Caco-2 (cell line): Measurements from ENCODE around the gene CACNA1B. TPM values are rescaled to one million over a fixed set of nuclear protein-coding genes. Genes with fewer than 3 reads are reported as not detected.

Experiments used
- BruUV-seq: library from RNA; stranded (reverse); fragments of 400-500 nt; replicated peaks from 2 replicates; lab custom pipeline; 2021; lab: Mats Ljungman, UMichigan
- CTCF ChIA-PET: fragments of 300-600 bp; sonication (Branson Sonifier 250); formaldehyde crosslinking; loops from one replicate; lab custom pipeline; 2022; ENCODE audit warnings: antibody characterized with exemption; lab: Charles Lee
- POLR2A ChIA-PET: fragments of 300-600 bp; sonication (Branson Sonifier 250); formaldehyde crosslinking; loops from one replicate; lab custom pipeline; 2022; ENCODE audit warnings: antibody characterized with exemption; lab: Charles Lee
- DNase-seq, 2 experiments: peaks; one replicate each; pipeline versions ENCODE4 v3.0.0 to v3.0.0-alpha.2; 2020 to 2022
- H3K27me3 ChIP-seq: replicated peaks from 2 replicates; pipeline ENCODE4 v1.6.0; 2011; ENCODE audit warnings: low read length; ENCODE audit not compliant: control insufficient read depth, insufficient read depth
- H3K36me3 ChIP-seq: 2 replicates; pipeline ENCODE4 v1.5.1; 2011; ENCODE audit warnings: low read length; ENCODE audit not compliant: control insufficient read depth, insufficient read depth
- H3K4me1 ChIP-seq: fragments of 250-450 bp; sonication (Bioruptor Pico); 2 replicates; pipeline ENCODE4 v1.5.1; 2020; ENCODE audit warnings: mild to moderate bottlenecking
- H3K4me3 ChIP-seq: 2 replicates; pipeline ENCODE4 v1.5.1; 2011; ENCODE audit warnings: low read depth, mild to moderate bottlenecking, control low read depth, low read length
- H3K9me3 ChIP-seq: fragments of 250-450 bp; sonication (Bioruptor Pico); 2 replicates; pipeline ENCODE4 v1.5.1; 2020; ENCODE audit warnings: mild to moderate bottlenecking, moderate library complexity
- H3K27ac Mint-ChIP-seq: one replicate; pipeline ENCODE4 v1.8.0; 2022; ENCODE audit warnings: mixed read lengths; ENCODE audit not compliant: unreplicated experiment
- H3K27me3 Mint-ChIP-seq: one replicate; pipeline ENCODE4 v1.8.0; 2022; ENCODE audit warnings: mixed read lengths; ENCODE audit not compliant: insufficient read depth, unreplicated experiment
- H3K36me3 Mint-ChIP-seq: one replicate; pipeline ENCODE4 v1.8.0; 2022; ENCODE audit warnings: mild to moderate bottlenecking, mixed read lengths; ENCODE audit not compliant: insufficient read depth, unreplicated experiment
- H3K4me1 Mint-ChIP-seq: one replicate; pipeline ENCODE4 v1.8.0; 2022; ENCODE audit warnings: low read depth, mixed read lengths; ENCODE audit not compliant: unreplicated experiment
- H3K4me3 Mint-ChIP-seq: one replicate; pipeline ENCODE4 v1.8.0; 2022; ENCODE audit warnings: mild to moderate bottlenecking, moderate library complexity, mixed read lengths; ENCODE audit not compliant: unreplicated experiment
- H3K9me3 Mint-ChIP-seq: one replicate; pipeline ENCODE4 v1.8.0; 2022; ENCODE audit warnings: mixed read lengths; ENCODE audit not compliant: unreplicated experiment
- CTCF ChIP-seq, 2 experiments: fragments of 200-600 bp in 1 of 2; IDR thresholded peaks; 1 replicate in 1 of 2; 2 replicates in 1 of 2; pipeline versions ENCODE4 v1.5.1 to v1.8.0; 2011 to 2022; ENCODE audit warnings: antibody characterized with exemption in 1 of 2, control low read depth in 1 of 2, inconsistent platforms in 1 of 2, low read depth in 1 of 2, low read length in 1 of 2, mild to moderate bottlenecking in 1 of 2, moderate library complexity in 1 of 2; ENCODE audit not compliant: insufficient read depth in 1 of 2, severe bottlenecking in 1 of 2, unreplicated experiment in 1 of 2
- intact Hi-C: fragments of 100-400 bp; cut with micrococcal nuclease; formaldehyde crosslinking; loops from one replicate; pipeline ENCODE4 v1.10.0; 2022; ENCODE audit not compliant: unreplicated experiment
- total RNA-seq: library from RNA; stranded (reverse); gene quantifications from 2 replicates; pipeline ENCODE4 v1.2.3, GENCODE V29; 2022

Gene CACNA1B
- total RNA-seq, 1 experiment from 2014 or later, result 0.11 TPM

DNA sequence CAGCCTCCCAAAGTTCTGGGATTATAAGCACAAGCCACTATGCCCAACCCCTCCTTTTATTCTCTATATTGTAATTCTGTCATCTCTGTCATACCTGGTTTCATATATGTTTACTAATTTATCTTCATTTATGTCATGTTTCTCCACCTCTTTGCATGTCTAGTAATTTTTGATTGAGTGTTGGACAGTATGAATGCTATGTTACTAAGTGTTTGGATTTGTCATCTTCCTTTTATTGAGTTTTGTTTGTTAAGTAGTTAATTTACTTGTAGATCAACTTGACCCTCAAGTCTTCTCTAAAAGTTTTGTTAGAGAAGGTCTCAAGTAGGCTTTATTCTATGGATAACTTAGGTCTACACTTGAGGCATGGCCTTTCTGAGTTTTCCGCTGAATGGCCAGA, 17.2 kb upstream of the CACNA1B start:
- intact Hi-C loops, result no loop called here
- ChIA-PET POLR2A (no interaction called here), CTCF (no interaction called here)
- no TSS peak for BruUV-seq
- TF ChIP-seq CTCF (IDR thresholded peaks at IDR 0.05; ENCODE audit: insufficient read depth in 1 of 2, low read depth in 1 of 2, low read length in 1 of 2, severe bottlenecking in 1 of 2, unreplicated experiment in 1 of 2), result no peak
- H3K4me3 Mint-ChIP-seq, result no peak overlapping the region
- peaks cover 8% of the 10 kb centered on the region for H3K27me3 Mint-ChIP-seq
- H3K36me3 Mint-ChIP-seq, result peaks cover 6% of the 10 kb centered on the region
- Histone ChIP-seq H3K9me3 (no peaks in the 10 kb centered on the region), H3K4me3 (no peak overlapping the region), H3K36me3 (no peaks in the 10 kb centered on the region), H3K27me3 (no peaks in the 10 kb centered on the region), H3K4me1 (no peaks in the 10 kb centered on the region)
- DNase-seq, result no peak
- no peak overlapping the region for H3K27ac Mint-ChIP-seq
- no peaks in the 10 kb centered on the region for H3K4me1 Mint-ChIP-seq
- H3K9me3 Mint-ChIP-seq, result peaks cover 26% of the 10 kb centered on the region

- intact Hi-C loops, result no loop called here
- Histone ChIP-seq H3K27me3 (no peaks in the 10 kb centered on the region), H3K9me3 (no peaks in the 10 kb centered on the region), H3K4me3 (no peak overlapping the region), H3K4me1 (no peaks in the 10 kb centered on the region), H3K36me3 (no peaks in the 10 kb centered on the region)
- no peak for TF ChIP-seq CTCF (IDR thresholded peaks at IDR 0.05; ENCODE audit: insufficient read depth in 1 of 2, low read depth in 1 of 2, low read length in 1 of 2, severe bottlenecking in 1 of 2, unreplicated experiment in 1 of 2)
- no TSS peak for BruUV-seq
- no peak overlapping the region for H3K4me3 Mint-ChIP-seq
- CTCF ChIA-PET, result no interaction called here
- H3K27me3 Mint-ChIP-seq, result peaks cover 16% of the 10 kb centered on the region
- no peaks in the 10 kb centered on the region for H3K4me1 Mint-ChIP-seq
- H3K9me3 Mint-ChIP-seq, result peaks cover 16% of the 10 kb centered on the region
- H3K36me3 Mint-ChIP-seq, result peaks cover 6% of the 10 kb centered on the region
- H3K27ac Mint-ChIP-seq, result no peak overlapping the region
- no peak for DNase-seq
- POLR2A ChIA-PET, result no interaction called here
Observed at GRCh38 chr9:137865581-137866145, 11.9 kb upstream of the CACNA1B start.

GRCh38 chr9:137866226-137867141, 11.1 kb upstream of the CACNA1B start:
- H3K27me3 ChIP-seq, result no peaks in the 10 kb centered on the region
- no peak for DNase-seq
- H3K4me1 ChIP-seq, result no peaks in the 10 kb centered on the region
- Mint-ChIP-seq H3K36me3 (peaks cover under 1% of the 10 kb centered on the region), H3K4me3 (no peak overlapping the region), H3K27ac (no peak overlapping the region), H3K9me3 (peaks cover 9% of the 10 kb centered on the region), H3K27me3 (peaks cover 16% of the 10 kb centered on the region), H3K4me1 (no peaks in the 10 kb centered on the region)
- TF ChIP-seq CTCF (IDR thresholded peaks at IDR 0.05; ENCODE audit: insufficient read depth in 1 of 2, low read depth in 1 of 2, low read length in 1 of 2, severe bottlenecking in 1 of 2, unreplicated experiment in 1 of 2), result no peak
- intact Hi-C loops, result no loop called here
- POLR2A ChIA-PET, result no interaction called here
- CTCF ChIA-PET, result no interaction called here
- no peaks in the 10 kb centered on the region for H3K9me3 ChIP-seq
- no peaks in the 10 kb centered on the region for H3K36me3 ChIP-seq
- no TSS peak for BruUV-seq
- no peak overlapping the region for H3K4me3 ChIP-seq
